GM12878 (cell line): ENCODE data around the gene TOX4. TPM values are rescaled to one million over a fixed set of nuclear protein-coding genes. Genes with fewer than 3 reads are reported as not detected.
A peak's percentile ranks its signal among the peaks of the same experiment; 100 is the strongest.

Experiments used
- BCL11A ChIP-seq: IDR thresholded peaks from 2 replicates; pipeline ENCODE4 v1.6.1; 2011; ENCODE audit warnings: low read depth, low read length
- BMI1 ChIP-seq: fragments of 450-650 bp; IDR thresholded peaks from 2 replicates; pipeline ENCODE4 v1.6.1; 2016; ENCODE audit warnings: mild to moderate bottlenecking, moderate library complexity, borderline replicate concordance
- CEBPZ ChIP-seq: fragments of 150-350 bp; IDR thresholded peaks from 2 replicates; pipeline ENCODE4 v1.6.1; 2016; ENCODE audit warnings: low read depth, low read length
- CHD2 ChIP-seq: IDR thresholded peaks from 2 replicates; pipeline ENCODE4 v1.6.1; 2011; ENCODE audit warnings: low read depth, low read length, improper control_type of control experiment, borderline replicate concordance
- CHD4 ChIP-seq: fragments of 200-600 bp; sonication (generic); IDR thresholded peaks from 2 replicates; pipeline ENCODE4 v1.6.1; 2016; ENCODE audit warnings: mild to moderate bottlenecking
- E2F8 ChIP-seq: fragments of 450-650 bp; IDR thresholded peaks from 2 replicates; pipeline ENCODE4 v1.6.1; 2018; ENCODE audit warnings: mild to moderate bottlenecking, low read depth, moderate library complexity; ENCODE audit not compliant: partially characterized antibody
- FOXM1 ChIP-seq: IDR thresholded peaks from 2 replicates; pipeline ENCODE4 v1.6.1; 2012; ENCODE audit warnings: low read depth, mild to moderate bottlenecking, inconsistent platforms, low read length, moderate library complexity
- MEF2A ChIP-seq: IDR thresholded peaks from 2 replicates; pipeline ENCODE4 v1.6.1; 2011; ENCODE audit warnings: low read depth, mild to moderate bottlenecking, low read length, moderate library complexity; ENCODE audit not compliant: insufficient read depth
- NRF1 ChIP-seq: conservative IDR thresholded peaks from 2 replicates; pipeline ENCODE4 v1.6.1; 2011; ENCODE audit warnings: mild to moderate bottlenecking, low read depth, low read length, improper control_type of control experiment
- PAX8 ChIP-seq: fragments of 450-650 bp; IDR thresholded peaks from 2 replicates; pipeline ENCODE4 v1.6.1; 2017; ENCODE audit warnings: mild to moderate bottlenecking, moderate library complexity
- POLR2A ChIP-seq: IDR thresholded peaks from 2 replicates; pipeline ENCODE4 v1.6.1; 2011; ENCODE audit warnings: low read depth, mild to moderate bottlenecking, low read length
- RUNX3 ChIP-seq: IDR thresholded peaks from 2 replicates; pipeline ENCODE4 v1.6.1; 2012; ENCODE audit warnings: low read length, inconsistent platforms
- TCF3 ChIP-seq: IDR thresholded peaks from 2 replicates; pipeline ENCODE4 v1.6.1; 2012; ENCODE audit warnings: low read depth, mild to moderate bottlenecking, low read length, borderline replicate concordance; ENCODE audit not compliant: insufficient read depth
- ZNF24 ChIP-seq: fragments of 450-650 bp; IDR thresholded peaks from 2 replicates; pipeline ENCODE4 v1.6.1; 2017; ENCODE audit warnings: antibody characterized with exemption, mild to moderate bottlenecking
- polyA plus RNA-seq, 11 experiments: library from polyadenylated mRNA; depleted of rRNA in 4 of 11; unstranded in 6 of 11; stranded (reverse) in 5 of 11; fragments of >200 nt; fragmentation: Nextera tagmentation in 4 of 11; fragmentation: Illumina TruSeq in 1 of 11; extraction: Ambion mirVana in 4 of 11; extraction: Trizol in 1 of 11; gene quantifications; 1 replicate in 1 of 11; 2 replicates in 10 of 11; pipeline versions ENCODE4 v1.2.1 to v1.2.3, GENCODE V29; 2011 to 2016; ENCODE audit warnings: inconsistent platforms in 2 of 11, missing spikeins in 2 of 11, low read depth in 1 of 11
- total RNA-seq, 4 experiments: library from RNA; depleted of rRNA in 3 of 4; stranded (reverse); fragments of >200 nt in 3 of 4; fragmentation: Illumina TruSeq in 1 of 4; extraction: Trizol in 1 of 4; gene quantifications; 2 replicates each; pipeline versions ENCODE4 v1.2.1 to v1.2.3, GENCODE V29; 2013 to 2021
- TF ChIP-seq, protein P1 (sequence below): fragments of 450-650 bp; formaldehyde crosslinking; IDR thresholded peaks from 2 replicates; pipeline ENCODE4 v1.4.0; 2020; ENCODE audit warnings: mild to moderate bottlenecking, moderate library complexity
- TF ChIP-seq, protein P2 (sequence below): fragments of 450-650 bp; conservative IDR thresholded peaks from 2 replicates; pipeline ENCODE4 v1.6.1; 2017; ENCODE audit warnings: mild to moderate bottlenecking, moderate library complexity

TOX4 gene
- total and polyA plus RNA-seq, 10 of the 15 experiments (the other 5 are each of a cell fraction or from before 2014, with no cell fraction given) = 18.4 to 113 (median 55.2) TPM

- TF ChIP-seq CEBPZ (no peak), E2F8 (peak; percentile 80), MEF2A (0 out of 2 replicates have a peak, but pooled peaks have one; percentile 44), RUNX3 (no peak; the same call in 1 of the 2 replicates), POLR2A (peak; percentile 91), CHD2 (peak; percentile 81), PAX8 (no peak), CHD4 (no peak), BMI1 (no peak), NRF1 (no peak), FOXM1 (no peak), BCL11A (no peak), ZNF24 (no peak), TCF3 (no peak)
- TF ChIP-seq, protein P1, sequence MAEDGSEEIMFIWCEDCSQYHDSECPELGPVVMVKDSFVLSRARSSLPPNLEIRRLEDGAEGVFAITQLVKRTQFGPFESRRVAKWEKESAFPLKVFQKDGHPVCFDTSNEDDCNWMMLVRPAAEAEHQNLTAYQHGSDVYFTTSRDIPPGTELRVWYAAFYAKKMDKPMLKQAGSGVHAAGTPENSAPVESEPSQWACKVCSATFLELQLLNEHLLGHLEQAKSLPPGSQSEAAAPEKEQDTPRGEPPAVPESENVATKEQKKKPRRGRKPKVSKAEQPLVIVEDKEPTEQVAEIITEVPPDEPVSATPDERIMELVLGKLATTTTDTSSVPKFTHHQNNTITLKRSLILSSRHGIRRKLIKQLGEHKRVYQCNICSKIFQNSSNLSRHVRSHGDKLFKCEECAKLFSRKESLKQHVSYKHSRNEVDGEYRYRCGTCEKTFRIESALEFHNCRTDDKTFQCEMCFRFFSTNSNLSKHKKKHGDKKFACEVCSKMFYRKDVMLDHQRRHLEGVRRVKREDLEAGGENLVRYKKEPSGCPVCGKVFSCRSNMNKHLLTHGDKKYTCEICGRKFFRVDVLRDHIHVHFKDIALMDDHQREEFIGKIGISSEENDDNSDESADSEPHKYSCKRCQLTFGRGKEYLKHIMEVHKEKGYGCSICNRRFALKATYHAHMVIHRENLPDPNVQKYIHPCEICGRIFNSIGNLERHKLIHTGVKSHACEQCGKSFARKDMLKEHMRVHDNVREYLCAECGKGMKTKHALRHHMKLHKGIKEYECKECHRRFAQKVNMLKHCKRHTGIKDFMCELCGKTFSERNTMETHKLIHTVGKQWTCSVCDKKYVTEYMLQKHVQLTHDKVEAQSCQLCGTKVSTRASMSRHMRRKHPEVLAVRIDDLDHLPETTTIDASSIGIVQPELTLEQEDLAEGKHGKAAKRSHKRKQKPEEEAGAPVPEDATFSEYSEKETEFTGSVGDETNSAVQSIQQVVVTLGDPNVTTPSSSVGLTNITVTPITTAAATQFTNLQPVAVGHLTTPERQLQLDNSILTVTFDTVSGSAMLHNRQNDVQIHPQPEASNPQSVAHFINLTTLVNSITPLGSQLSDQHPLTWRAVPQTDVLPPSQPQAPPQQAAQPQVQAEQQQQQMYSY (CRISPR knock-in tag) = no peak
- TF ChIP-seq, protein P2, sequence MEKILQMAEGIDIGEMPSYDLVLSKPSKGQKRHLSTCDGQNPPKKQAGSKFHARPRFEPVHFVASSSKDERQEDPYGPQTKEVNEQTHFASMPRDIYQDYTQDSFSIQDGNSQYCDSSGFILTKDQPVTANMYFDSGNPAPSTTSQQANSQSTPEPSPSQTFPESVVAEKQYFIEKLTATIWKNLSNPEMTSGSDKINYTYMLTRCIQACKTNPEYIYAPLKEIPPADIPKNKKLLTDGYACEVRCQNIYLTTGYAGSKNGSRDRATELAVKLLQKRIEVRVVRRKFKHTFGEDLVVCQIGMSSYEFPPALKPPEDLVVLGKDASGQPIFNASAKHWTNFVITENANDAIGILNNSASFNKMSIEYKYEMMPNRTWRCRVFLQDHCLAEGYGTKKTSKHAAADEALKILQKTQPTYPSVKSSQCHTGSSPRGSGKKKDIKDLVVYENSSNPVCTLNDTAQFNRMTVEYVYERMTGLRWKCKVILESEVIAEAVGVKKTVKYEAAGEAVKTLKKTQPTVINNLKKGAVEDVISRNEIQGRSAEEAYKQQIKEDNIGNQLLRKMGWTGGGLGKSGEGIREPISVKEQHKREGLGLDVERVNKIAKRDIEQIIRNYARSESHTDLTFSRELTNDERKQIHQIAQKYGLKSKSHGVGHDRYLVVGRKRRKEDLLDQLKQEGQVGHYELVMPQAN = peak; percentile 78
These were observed at the start of gene TOX4, which contains the start of gene RAB2B (continued) for GRCh38 chr14:21476925-21477681.
